Activated effector memory CD4-positive, alpha-beta T cell treated with Interleukin-2 at 50 U/mL for 16 hours (primary cell): ENCODE measurements around the gene CYRIA.

Source experiments
- DNase-seq: peaks from one replicate; pipeline ENCODE4 v3.0.0-alpha.2; 2020

CYRIA gene

DNA sequence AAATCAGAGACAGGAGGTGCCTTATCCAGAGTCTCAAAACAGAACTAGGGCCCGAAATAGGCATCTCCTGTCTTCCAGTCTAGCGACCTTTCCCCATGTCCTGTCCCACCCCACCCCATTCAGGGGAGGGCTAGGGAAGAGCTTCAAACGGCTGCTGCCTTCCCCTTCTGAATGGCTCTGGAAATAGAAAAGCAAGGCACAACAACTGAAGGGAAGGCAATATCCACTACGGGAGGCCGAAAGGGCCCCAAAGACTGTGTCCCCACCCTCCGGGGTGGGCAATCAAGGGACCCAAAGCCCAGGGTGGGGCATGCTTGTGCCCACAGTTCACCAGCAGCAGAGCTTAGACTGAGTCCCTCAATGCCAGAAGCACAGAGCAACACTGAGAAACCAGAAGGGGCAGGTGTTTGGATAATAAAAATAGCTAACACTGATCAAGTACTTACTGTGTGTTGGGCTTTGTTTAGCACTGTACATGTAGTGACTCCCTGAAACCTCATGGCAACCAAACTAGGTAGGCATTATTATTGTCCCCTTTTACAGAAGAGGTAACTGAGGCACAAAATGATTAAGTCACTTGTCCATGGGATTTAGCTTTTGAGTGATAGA, 38.5 kb downstream of the CYRIA start:
- no peak for DNase-seq

DNA sequence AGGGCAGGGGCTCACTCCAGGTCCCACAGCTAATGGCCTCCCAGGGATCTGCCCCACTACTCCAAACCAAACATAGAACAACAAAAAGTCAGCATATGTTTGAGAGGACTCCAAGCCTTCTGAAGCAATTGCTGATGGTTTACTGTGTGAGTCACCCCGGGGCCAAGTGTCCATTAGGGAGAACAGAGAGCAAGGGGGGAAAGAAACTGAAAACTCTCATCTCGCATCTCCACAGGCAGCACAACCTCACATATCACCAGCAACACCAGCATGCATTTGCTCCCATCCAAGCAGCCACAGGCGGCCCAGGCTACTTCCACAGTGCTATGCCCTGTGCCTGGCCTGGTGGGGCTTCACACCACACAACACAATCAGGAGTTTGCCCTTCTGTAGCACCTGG, 39.1 kb downstream of the CYRIA start:
- DNase-seq: no peak

DNA sequence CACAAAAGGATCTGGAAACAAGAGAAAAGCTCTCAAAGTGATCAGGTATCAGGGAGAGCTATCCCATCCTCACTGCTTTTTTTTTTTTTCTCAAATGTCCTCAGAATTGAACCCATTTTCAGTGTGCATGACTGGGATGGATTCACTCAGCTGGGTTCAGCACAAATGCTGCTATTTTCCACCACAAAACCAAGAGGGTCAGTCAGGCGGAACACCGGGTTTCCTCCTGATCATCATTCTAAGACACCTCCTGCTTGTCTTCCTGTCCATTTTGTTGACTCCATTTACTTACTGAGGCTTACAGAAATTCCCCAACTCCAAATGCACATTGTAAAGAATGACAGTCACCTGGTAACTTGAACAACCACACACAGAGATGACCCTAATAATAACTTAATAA, 39.9 kb downstream of the CYRIA start:
- no peak for DNase-seq

DNA sequence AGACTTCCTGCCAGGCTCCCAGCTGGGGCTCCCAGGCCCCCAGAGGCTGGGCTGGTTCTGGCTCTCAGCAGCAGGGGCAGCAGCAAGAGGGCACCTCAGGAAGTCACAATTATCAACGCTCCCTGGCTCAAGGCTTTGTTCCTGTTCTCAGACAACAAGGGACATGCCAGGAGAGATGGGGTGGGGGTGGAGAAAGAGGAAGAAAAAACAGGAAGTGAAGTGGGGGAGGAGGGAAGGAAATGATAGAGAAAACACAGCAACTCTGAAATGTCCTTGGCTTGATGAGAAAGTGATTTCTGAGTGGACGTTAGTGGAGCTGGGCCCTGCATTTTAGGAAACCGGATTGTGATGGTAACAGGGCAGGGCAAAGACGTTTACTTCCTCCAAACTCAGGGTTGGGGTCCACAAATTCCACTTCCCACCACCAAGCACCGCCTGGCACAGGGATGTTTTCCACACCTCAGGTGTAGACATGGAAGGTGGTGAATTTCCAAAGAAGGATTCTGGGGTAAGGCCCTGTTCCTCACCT, 40.4 kb downstream of the CYRIA start:
- DNase-seq: no peak

DNA sequence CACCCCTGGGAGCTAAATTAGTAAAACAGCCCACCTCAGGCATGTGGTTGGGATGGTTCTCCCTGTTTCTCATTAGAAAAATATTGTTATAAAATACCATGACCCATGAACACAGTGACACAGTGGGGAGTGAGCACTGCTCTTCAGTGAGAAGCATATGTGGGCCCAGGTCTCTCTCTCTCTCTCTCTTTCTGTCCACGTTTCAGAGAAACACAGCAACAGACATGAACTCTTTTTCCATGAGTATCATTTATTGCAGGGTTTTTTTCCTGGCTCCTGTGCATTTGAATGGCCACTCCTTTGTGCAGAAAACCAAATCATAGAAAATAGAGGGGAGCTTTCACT, 41.2 kb downstream of the CYRIA start:
- no peak for DNase-seq

DNA sequence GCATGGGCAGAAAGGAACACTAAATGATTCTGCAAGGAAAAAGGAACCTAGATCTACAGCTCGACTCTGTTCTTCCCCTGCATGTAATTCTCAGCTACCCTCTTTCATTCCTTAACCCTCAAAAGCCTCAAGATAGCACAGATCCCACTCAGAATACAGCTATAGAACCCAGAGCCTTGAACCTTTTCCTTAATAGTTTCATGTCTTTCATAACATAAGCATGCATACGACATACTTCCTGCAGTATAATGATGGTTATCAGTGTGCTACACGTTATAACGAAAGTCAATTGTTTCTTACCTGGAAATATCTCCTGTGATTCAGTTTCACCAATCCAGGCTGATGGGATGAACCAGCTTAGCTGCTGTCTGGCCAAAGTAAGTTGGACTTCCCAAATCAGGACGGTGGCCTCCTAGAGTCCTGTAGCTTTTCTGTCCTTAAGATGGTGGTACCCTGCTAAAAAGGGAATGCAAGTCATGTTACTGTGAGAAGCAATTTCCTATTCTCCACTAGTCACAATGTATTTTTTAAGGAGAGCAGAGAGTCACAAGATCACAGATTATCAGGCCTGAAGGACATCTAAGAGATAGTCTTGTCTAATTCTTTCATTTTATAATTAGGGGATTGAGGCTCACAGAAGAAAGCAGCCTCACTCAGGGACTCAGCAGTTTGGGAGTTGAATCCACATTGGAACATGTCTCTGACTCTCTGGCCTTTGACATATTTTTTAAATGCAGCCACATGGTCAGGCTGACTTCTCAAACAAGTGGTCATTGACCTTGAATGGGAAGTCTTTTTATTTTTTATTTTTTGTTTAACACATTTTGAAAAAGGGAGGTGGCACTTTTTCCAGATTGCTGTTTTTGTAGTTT, 41.8 kb downstream of the CYRIA start:
- no peak for DNase-seq

DNA sequence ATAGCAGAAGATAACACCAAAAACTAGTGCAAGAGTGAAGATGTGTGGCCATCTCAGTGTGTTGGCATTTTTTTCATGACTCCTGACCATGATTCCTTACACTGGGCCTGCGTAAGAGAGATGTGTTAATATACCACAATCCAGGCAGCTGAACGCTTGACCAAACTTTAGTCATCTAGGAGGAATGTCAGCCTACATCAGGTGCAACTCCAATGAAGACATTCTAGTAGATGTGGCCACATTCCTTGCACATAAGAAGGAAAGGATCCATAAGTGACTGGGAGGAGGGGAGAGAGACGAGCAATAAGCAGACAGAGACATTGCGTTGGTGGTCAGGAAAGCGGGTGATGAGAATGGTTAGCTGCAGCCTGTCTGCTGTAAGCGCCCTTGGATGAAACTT, 42.6 kb downstream of the CYRIA start:
- no peak for DNase-seq

DNA sequence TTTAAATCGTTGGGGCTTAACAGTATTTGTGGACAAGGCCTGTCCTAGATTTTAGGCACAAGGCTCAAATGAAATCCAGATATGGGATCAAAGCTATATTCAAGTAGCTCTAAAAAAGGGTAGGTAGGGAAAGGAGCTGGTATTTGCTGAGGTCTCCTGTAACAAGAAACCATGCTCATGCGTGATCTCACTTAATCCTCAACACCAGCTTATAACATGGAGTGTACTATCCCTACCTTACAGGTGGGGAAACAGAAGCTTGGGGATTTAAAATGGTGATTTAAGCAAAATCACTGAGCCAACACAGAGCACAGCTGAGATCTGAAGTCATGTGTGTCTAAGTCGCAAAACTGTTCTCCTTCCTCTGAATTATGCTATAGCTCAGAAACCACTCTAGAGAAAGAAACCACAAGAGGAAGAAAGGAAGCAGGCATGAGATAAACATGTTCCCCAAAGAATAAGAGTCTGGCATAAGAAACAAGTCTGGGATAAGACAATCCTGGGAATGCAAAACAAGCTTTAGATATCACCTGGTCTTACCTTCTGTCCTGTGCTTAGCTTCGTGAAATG, 43.1 kb downstream of the CYRIA start:
- DNase-seq: no peak

DNA sequence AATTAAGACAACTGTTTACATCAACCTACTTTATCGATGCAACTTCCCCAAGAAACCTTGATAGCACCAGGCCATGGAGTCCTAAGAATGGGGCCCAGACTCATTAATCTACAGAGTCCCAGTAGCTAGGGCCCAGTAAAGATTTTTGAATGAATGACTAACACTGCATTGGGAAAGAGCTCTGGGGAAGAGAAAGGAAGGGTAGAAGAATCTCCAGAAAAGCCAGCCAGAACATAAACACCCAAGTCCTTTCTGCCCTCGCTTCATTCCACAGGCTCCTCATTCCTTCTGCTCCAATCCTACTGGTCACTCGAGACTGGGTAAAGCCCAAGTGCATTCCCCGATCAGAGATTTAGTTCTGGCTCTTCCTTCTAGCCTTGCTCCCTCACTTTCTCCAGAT, 44.3 kb downstream of the CYRIA start:
- DNase-seq: no peak

DNA sequence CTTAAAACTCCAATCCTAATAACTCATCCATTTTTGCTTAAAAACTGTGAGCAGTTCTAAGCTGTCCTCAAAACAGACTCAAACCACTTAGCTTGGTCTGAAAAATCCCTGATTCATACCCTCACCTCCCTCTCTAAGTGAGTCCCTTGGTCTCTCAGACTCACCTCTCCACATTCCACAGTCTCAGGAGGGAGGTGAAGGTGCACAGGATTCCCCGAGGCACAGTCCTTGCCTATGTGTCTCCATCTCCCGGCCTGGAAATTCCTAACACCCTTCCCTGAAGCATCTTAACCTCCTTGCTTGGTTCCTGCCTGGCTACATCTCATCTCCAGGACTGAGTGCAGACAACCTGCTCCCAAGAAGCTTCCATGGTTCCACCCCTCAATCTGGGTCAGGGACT, 45.0 kb downstream of the CYRIA start:
- no peak for DNase-seq

DNA sequence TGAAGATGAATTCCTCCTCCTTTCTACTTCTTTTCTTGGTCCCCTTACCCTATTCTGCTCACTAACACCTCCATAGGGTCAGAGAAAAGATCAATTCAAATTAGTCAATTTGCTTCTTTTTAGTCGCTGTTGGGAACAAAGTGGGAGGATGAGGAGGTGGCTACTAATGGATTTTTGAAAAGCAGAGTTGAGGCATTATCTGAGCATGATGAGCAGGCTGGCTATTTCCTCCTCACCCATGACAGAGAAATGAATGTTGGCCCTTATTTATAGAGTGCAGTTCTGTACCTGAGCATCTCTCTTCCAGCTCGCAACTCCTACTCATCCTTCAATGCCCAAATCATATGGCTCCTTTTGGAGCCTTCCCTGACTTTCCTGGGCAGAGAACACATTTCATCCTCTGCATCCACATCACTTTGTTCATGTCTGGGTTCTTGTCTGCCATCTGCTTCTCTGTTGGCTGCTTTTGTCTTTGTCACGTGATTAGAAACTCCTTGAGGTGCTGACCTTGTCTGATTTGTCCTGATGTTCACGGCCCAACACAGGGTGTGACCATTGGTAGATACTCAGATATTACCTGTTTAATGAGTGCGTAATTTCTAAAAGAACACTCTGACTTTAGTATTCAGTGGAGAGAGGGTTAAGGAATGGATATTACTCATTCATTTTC, 45.9 kb downstream of the CYRIA start:
- no peak for DNase-seq

DNA sequence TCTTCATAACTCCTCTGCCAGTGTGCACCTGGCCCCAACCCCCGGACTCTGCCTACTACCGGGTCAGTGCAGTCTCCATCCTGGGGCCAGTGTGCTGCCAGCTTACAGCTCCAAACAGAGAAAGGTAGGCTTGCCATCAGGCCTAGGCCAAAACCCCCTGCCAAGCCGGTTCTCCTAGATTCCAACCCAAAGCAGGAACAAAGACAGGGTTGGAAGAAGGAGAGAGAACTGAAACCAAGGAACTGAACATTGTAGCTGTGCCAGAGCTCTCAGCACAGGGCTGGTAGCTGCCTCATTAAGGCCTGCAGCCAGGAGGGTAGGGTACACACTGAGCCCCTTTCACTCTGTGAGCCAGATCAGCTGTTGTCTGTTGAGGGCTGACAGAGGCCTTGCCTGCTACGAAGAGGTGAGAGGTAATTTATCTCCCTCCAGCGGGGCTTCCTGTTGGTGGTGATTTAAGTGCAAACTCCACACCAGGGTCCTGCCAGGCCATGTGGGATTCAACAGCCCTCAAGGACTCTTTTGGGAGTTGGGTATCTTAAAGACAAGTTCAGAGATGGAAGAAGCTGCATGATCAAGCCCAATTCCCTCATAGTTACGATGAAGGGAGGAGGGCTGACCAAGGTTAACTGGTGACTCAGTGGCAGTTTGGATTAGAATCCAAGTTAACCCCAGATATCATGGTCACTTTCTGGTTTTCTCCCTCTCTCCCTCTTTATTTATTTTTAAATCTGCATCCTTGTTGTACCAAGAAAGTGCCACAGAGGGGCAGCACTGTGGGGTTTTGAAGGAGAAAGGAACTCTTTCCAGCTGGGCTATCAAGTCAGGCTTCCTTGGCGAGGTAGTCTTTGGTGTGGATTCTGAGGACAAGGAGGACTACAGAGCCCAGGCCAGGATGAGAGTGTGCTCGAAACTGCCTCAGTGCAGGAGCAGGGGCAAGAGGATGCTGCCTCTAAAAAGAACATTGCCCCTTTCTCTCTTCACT, 48.1 kb downstream of the CYRIA start:
- no peak for DNase-seq
